Retinal pigment epithelial cell (primary cell): Measurements from ENCODE around the gene RAB27B.
A peak's percentile ranks its signal among the peaks of the same experiment; 100 is the strongest.
"Not testable (repeated sequence)": the region's sequence is repeated elsewhere in the genome, so short reads cannot be mapped to it uniquely, and the experiment has no call there.

Source experiments
- DNase-seq: peaks from one replicate; pipeline ENCODE4 v3.0.0-alpha.2; 2010; ENCODE audit warnings: low read depth
- H3K4me3 ChIP-seq: 2 replicates; pipeline ENCODE4 v1.5.1; 2011; ENCODE audit warnings: mild to moderate bottlenecking, low read length, control low read depth, moderate library complexity
- TF ChIP-seq, protein P1 (sequence below): conservative IDR thresholded peaks from 2 replicates; pipeline ENCODE4 v1.5.1; 2011; ENCODE audit warnings: low read depth, low read length, control low read depth, inconsistent platforms

RAB27B gene

GRCh38 chr18:54813977-54814565, 14.2 kb upstream of the RAB27B start:
- no peak overlapping the region for H3K4me3 ChIP-seq
- TF ChIP-seq, protein P1, sequence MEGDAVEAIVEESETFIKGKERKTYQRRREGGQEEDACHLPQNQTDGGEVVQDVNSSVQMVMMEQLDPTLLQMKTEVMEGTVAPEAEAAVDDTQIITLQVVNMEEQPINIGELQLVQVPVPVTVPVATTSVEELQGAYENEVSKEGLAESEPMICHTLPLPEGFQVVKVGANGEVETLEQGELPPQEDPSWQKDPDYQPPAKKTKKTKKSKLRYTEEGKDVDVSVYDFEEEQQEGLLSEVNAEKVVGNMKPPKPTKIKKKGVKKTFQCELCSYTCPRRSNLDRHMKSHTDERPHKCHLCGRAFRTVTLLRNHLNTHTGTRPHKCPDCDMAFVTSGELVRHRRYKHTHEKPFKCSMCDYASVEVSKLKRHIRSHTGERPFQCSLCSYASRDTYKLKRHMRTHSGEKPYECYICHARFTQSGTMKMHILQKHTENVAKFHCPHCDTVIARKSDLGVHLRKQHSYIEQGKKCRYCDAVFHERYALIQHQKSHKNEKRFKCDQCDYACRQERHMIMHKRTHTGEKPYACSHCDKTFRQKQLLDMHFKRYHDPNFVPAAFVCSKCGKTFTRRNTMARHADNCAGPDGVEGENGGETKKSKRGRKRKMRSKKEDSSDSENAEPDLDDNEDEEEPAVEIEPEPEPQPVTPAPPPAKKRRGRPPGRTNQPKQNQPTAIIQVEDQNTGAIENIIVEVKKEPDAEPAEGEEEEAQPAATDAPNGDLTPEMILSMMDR = no peak
- DNase-seq = no peak

DNA sequence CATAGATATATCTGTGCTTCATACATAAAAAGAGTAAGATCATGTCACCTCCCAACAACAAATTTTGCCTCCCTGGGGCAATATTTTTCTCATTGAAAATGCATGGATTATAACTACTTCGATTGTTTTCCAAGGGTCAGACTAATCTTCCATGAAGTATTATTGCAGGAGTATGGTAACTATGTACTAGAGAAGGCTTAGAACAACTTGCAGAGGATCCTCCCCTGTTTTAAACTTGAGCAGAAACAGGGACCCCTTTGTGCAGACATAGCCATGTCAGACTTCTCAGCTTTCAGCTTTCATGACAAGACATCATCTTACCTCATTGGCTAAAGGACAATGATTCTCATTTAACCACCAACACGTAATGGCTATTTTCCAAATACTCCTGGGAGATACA, 13.2 kb upstream of the RAB27B start:
- H3K4me3 ChIP-seq = no peak overlapping the region
- DNase-seq = no peak
- TF ChIP-seq, protein P1 = no peak

- not testable (repeated sequence) for DNase-seq, H3K4me3 ChIP-seq
These were observed 7.4 kb upstream of the RAB27B start for GRCh38 chr18:54820785-54821275.

DNA sequence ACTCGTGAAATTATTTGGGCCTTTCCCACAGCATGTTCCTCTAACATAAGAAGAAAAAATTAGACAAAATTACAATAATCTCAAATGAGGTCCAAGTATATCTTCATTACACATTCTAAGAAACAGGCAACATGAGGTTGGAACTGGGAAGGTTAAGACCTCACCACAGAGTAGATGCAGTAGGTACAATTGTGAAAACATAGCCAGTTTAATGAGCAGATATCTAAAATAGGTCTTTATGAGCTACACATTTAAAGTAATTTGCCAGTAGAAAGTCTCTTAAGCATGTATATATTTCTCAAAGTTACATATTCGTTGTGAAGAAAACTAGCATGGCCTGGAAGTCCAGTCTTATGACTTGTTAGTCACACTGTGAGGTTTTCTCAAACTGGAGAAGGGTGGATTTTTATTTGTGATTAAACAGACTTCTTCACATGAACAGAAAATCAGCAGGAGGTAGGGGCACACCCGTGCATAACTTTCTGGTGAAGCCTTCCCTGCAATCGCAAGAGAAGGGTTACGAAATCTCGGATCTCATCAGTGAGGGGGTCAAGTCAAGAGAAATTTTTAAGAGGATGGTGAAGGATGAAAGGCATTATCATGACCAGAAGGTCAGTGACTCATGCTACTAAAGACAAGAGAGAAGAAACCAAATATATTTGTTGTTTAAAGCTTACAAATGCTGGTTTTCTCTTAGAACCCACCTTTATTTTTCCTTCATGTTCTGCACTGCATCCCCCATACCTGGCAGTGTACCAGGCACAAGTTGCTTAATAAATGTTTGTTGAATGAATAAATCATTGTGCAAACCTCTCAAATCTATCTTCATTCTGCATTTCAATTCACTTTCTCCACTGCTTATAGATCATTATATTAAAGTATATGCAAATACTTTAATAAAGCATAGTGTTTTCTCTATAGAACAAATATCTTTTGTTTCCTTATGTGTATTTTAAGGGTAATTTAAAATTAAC, 5.1 kb upstream of the RAB27B start:
- peak; percentile 41 for DNase-seq
- TF ChIP-seq, protein P1 = no peak
- H3K4me3 ChIP-seq = no peak overlapping the region

GRCh38 chr18:54824761-54825160, 3.5 kb upstream of the RAB27B start:
- H3K4me3 ChIP-seq = no peak overlapping the region
- no peak for DNase-seq
- TF ChIP-seq, protein P1 = no peak

DNA sequence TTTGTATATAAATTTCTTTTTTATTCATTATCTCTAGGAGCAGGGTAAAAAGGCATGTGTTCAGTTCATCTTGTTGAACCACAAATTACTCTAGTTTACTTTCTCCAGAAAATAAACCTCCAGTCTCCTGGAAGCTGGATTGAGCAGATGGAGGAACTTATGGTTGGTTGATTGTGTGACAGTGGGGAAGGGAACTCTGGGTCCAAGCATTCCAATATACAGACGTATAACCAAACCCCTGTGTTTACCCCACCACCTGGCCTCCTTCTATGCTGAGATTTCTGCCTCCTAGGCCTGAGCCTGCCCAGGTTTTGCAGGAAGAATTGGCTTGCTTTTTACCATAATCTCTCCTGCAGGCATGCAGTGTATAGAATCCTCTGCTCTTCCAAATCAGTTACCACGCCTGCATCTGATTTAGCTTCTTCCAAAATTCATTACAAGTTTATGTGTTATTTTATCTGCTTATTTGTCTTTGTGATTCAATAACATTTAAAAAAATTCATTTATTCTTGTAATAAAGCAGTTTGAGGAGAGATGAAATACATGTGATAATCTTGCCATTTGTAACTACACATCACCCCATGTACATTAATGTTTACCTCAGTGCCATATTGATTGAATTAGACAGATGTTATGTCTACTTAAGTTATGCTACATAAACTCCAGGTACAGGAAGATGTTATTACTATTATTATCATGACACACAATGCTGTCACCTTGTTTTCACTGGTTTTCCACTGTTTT, 2.5 kb upstream of the RAB27B start:
- no peak overlapping the region for H3K4me3 ChIP-seq
- TF ChIP-seq, protein P1 = no peak

GRCh38 chr18:54828986-54829385, 709 bp downstream of the RAB27B start:
- no peak for DNase-seq
- TF ChIP-seq, protein P1 = no peak
- peak overlapping the region; percentile 73 for H3K4me3 ChIP-seq

More for the DNA sequence above, 2.5 kb upstream of the RAB27B start:
- DNase-seq = no peak
